GM19397 (cell line): ENCODE measurements around the gene CSRP2.

Source experiments
- ATAC-seq: cut with Tn5 transposase; IDR thresholded peaks from one replicate; pipeline ENCODE4 v1.9.1; 2021; ENCODE audit warnings: mild to moderate bottlenecking, moderate library complexity; ENCODE audit not compliant: unreplicated experiment

The CSRP2 gene

DNA sequence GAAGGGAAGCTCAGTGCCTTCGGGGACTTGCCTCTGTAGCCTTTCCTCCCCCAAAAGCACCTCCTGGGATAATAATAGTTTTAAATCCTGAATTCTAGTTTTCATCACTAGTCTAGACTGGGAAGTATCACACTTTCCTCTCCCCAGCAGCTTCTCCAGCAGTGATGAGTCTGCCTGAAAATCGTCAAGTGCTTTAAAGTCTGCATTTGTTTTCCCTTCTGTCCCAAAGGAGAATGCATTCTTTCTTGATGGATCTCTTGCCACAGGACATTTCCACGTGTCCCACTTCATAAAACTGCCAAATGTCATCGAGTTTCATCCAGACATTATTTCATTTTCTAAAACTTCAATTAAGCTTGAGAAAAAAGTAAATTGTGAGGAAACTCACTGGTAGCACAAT, 15.0 kb downstream of the CSRP2 start:
- no peak for ATAC-seq

DNA sequence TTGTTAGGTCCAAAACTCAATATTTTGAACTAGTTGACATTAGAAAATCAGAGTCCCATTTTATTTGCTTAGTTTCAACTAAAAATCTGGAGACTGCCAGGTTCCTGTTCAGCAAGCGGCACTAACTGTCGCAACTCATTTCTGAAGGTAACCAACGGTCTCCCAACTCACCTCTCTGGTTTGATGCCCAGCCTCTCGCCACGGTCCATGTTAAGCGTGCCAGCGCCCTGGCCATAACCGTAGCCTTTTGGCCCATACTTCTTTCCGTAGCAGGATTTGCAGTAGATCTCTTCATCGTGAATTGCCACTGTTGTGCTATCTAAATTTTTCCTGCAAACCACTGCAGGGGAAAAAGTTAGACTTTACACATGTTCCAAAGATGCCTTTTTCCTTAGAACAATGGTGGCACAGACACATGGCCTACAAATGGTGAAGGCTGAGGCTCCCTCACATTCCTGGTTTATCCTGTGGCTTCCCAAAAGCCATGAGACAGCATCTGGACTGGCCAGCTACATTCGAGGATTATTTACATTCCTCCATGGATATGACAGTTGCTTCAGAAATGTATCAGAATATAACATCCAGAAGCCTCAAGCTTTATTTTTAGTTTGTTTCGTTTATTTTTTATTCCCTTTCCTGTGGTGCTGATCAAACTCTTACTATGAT, 15.7 kb downstream of the CSRP2 start:
- no peak for ATAC-seq

DNA sequence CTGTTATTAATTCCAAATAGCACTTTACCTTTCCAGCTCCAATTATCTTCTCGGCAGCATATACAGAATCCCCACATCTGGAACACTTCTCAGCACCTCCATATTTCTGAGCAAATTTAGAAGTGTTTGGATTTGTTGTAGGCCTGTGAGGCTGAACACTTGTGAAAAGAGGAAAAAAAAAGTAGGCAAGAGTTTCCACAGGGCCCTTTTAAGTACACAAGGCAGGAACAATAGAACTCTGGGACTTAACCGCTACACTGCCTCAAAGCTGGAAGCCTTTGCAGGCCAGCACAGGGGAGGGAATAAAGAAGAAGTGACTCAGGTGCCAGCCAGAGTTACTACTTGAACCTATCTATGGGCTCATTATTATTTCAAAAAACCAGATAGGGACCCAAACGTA, 18.6 kb downstream of the CSRP2 start:
- no peak for ATAC-seq

DNA sequence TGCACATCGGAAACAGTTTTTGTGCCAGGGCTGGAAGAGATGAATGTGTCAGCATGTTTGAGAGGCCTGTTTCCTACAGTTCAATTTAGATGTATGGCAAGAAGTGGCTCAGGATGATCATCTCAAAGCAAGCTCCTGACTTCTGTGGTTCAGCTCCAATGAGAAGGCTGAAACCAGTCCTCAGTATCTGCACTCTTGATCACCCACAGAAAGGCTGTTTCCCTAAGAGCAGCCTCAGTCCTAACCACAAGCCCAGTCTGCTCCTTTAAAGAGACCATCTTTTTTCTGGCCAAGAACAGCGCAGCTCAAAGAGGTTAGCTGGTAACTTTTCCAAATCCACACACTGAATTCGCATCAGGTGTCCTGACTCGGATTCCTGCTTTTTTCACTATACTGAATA, 19.2 kb downstream of the CSRP2 start:
- no peak for ATAC-seq

DNA sequence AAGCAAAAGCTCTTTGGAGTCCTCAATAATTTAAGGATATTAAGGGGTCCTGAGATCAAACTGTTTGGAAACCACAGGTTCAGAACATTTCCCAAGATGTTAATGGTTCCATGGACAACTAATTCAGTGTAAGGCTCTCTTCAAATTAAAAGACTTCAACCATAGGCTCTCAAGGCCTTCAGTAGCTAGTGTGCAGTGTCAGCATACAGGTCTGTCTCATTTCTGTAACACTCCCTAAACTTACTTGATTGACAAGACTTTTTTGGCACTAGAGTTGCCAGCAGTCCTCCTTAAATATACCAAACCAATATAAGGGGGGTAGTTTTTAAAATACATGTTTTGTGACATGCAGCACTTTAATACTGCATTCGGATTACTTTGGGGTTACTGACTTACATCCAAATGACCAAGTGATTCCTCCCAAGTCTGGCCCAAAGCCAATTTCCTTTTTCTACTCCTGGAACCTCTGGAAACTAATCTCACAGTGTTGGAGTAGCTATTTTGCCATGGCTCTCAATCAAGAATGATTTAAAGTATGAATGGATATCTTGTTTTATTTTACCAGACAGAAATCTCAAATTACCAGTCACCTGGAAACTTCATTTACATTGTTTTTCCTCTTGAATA, 22.7 kb downstream of the CSRP2 start:
- no peak for ATAC-seq

DNA sequence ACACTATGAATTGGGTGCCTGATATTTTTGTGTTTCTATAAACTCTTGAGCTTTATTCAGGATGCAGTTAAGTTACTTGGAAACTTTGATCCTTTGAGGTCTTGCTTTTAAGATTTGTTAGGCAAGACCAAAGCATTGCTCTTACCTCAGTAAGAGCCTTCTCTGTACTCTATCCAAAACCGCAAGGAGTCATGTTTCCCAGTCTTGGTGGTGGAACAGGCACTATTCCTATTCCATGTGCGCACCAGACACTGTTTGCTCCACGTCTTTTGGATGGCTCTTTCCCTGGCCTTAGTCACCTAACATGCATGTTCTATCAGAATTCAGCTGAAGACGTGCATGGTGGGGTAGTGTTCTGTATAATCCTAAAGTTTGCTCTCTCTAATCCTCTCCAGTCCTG, 23.5 kb downstream of the CSRP2 start:
- no peak for ATAC-seq

DNA sequence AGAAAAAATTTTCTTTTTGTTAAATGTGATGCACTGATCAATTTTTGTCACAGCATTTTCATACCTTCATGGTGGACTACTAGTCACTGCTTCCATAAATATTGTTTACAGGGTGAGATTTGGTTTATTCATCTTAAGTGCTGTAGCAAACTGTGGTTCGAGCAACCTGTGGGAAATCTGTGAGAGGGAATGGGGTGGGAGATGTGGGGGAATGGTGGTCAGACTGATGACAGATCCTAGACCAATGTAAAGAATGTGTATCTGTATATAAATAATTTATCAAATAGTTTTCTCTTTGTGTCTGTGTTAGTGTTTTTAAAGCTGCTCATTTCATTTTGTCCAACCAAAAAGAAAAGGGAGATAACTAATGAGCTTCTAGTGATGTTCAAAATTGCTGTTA, 26.7 kb downstream of the CSRP2 start:
- no peak for ATAC-seq

DNA sequence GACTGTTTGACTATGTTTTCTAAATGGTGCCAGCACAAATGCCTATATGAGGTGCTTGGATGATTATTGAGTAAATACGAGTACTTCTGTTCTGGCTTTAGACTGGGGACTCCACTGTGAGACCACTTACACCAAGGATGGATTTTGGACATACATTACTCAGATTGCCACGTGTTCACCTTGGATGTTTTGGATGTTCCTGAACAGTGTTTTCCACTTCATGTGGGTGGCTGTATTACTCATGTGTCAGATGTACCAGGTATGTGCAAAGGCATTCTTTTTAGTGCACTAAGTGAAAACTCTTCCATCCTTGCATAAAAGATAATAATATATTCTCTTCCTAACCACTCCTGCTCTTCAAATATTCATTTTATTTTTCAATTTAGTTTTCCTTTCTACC, 30.7 kb downstream of the CSRP2 start:
- ATAC-seq, result no peak

DNA sequence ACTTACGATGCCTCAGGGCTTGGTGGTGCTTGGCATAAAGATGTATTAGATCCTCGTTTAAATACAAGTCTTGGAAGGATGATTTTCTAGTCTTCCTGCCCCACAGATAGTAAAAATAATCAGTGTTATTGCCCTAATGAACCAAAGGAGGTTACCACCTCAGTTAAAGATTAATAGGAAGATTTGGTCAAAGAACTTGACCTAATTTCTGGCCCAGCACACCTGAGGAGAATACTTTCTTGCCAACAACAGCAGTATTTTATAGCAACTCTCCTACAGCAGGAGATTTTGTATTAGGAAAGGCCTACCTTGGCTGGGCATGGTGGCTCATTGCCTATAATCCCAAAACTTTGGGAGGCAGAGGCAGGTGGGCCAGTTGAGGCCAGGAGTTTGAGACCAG, 31.6 kb downstream of the CSRP2 start:
- no peak for ATAC-seq

DNA sequence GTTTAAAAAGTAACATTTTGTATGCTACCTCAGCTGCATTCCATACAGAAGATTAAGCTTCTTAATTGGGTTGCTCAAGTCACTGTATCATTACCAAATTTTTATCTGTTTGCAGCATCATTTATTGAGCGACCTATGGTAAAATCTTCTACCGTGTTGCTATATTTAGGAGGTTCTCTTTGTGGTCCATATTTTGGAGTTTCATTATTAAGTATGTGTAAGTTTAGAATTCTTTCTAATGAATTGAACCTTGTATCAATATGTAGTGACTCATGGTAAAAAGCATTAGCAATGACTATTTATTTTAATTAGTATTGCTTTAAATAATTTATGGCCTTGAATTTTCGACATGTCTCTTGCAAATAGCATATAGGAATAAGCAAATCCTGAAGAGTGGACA, 42.2 kb downstream of the CSRP2 start:
- ATAC-seq, result no peak

DNA sequence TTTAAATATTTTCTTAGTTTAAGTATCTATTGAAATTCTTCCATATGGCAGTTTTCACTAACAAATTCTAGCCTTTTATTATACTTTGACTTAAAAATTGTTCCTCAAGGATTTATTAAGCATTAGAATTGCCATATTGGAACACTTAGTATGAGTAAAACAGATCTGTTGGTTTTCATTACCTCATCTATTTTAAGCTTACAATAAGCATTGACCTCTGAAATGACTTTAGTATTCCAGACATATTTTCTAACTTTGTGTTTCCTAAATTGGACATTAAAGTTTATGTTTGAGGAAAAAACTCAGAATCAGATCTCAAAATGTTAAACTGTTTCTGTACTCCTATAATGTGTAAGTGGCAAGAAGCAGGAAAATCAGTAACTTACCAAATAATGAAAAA, 48.4 kb downstream of the CSRP2 start:
- ATAC-seq, result no peak

DNA sequence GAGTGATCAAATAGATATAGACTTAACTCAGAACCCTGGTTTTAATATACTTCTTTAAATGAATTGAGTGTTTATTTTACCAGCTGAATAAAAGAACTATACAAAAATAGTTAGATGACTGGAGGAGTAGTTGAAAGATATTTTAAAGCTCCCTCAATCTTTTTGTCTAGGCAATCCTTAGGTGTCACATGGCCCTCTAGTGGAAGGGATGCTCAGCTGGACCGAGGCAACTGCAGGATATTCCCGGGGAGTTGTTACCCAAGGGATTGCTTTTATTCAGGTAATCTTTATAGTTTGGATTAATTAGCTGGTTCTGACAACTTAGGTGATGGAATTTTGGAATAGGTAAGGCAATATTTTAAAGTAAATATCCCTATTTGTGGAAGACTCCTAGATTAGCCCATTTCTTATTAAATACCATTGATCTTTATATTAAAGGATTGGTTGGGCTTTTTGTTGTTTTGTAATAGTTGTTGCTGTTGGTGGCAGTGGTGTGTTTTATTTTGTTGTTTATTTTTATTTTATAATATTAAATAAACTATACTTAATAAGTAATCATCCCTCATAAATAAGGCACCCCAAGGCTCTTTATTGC, 57.8 kb downstream of the CSRP2 start:
- ATAC-seq, result no peak

DNA sequence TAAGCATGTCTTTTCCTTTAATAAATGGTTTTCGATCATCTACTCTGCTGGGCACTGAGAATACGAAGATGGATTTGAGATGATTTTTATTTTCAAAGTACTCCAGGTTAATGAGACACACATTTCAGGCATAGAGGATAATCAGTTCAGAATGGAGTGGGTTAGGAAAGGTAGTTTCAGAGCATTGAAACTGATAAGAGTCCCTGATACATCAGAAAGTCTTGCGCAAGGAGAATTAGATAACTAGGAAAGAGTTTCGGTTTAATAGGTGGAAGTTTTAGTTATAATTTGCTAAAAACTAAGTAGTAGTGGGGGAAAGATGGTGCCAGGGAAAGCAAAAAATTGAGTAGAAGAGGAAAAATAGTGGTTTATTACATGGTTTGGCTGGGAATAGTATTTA, 64.8 kb downstream of the CSRP2 start:
- ATAC-seq, result no peak

DNA sequence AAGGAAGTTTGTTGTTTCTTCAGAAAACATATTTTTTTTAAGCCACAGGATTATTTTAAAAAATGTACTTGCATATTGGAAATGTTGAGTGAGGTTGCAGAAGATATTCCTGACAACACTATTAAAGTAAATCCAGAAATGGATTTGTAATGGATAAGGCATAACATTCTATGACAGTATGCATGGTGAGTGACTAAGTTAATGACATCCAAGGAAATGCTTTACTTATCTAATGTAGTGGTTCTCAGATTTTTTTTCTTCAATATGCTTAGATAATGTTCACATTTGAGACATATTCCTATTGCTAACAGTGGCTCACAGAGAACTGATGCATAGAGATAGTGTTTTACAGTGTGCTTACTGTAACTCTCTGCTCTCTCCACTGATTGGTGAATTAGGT, 65.6 kb downstream of the CSRP2 start:
- no peak for ATAC-seq

DNA sequence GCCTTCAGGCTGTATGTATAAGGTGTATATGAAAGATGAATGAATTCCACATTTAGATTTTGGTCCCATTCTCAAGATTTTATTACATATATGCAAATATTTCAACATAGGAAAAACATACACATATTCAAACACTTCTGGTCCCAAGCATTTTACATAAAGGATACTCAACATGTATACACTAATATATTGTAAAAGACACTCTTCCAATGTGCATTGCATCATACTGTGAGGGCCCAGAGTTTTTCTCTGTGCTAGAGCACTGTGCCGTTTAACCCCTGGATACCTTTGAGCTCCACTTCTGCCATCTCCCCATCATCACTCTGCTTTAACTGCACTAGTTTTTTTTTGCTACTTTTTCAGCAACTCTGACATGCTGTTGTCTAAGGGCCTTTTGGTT, 66.8 kb downstream of the CSRP2 start:
- ATAC-seq, result no peak

DNA sequence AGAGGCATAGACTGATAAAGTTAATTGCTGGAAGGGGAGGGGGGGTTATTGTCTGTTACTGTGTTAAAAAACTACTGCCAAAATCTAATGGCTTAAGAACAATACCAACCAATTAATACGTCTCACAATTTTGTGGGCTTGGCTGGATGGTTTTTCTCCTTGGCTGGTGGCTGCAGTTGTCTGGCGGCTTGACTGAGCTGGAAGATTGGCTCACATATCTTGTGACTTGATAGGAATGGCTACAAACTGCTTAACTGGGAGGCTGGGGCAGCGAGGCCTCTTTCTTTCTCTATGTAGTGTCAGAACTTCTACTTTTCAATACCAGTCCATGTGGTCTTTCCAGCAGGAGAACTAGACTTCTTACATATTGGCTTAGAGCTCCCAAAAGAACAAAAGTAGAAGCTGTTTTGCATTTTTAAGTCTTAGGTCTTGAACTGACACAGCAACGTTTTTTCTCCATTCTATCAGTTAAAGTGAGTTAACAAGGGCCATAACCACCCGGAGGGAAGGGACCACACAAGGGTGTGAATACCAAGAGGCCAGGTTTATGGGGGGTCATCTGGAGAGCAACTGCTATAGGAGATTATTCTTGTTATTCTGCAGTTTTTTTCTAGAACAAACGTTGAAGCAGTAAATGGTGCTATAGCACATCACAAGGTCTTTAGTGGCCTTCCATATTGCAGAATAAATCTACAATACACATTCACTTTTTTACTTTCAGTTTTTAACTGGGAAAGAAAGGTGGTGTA, 68.0 kb downstream of the CSRP2 start:
- no peak for ATAC-seq
